Liver (tissue), 9 donors: ENCODE measurements around the gene APH1A. TPM values are rescaled to one million over a fixed set of nuclear protein-coding genes. Genes with fewer than 3 reads are reported as not detected.

Experiments
- DNase-seq: peaks from one replicate; pipeline ENCODE4 v3.0.0-alpha.2; 2017; ENCODE audit warnings: low spot score
- H3K27ac ChIP-seq, 2 donors: one replicate each; pipeline ENCODE4 v1.7.0; 2013; ENCODE audit warnings: inconsistent platforms in 2 of 2, low read length in 2 of 2, control low read depth in 1 of 2, low read depth in 1 of 2, mild to moderate bottlenecking in 1 of 2
- H3K27me3 ChIP-seq, 4 donors: one replicate each; pipeline versions ENCODE4 v1.6.1 to v1.7.0; 2013; ENCODE audit warnings: low read length in 3 of 4, inconsistent platforms in 1 of 4, mild to moderate bottlenecking in 1 of 4, moderate library complexity in 1 of 4; ENCODE audit not compliant: control insufficient read depth in 4 of 4, insufficient read depth in 4 of 4
- H3K36me3 ChIP-seq, 4 donors: one replicate each; pipeline versions ENCODE4 v1.6.1 to v1.7.0; 2013; ENCODE audit warnings: low read length in 3 of 4, mild to moderate bottlenecking in 3 of 4, low read depth in 1 of 4, moderate library complexity in 1 of 4; ENCODE audit not compliant: control insufficient read depth in 4 of 4, insufficient read depth in 3 of 4
- H3K4me1 ChIP-seq, 4 donors: one replicate each; pipeline versions ENCODE4 v1.6.1 to v1.7.0; 2013; ENCODE audit warnings: low read length in 3 of 4, mild to moderate bottlenecking in 3 of 4, moderate library complexity in 1 of 4; ENCODE audit not compliant: control insufficient read depth in 4 of 4, insufficient read depth in 4 of 4
- H3K4me3 ChIP-seq, 3 donors: one replicate each; pipeline versions ENCODE4 v1.6.1 to v1.7.0; 2013; ENCODE audit warnings: low read length in 3 of 3, control low read depth in 1 of 3, low read depth in 1 of 3, mild to moderate bottlenecking in 1 of 3
- H3K9ac ChIP-seq, 2 donors: one replicate each; pipeline ENCODE4 v1.7.0; 2013; ENCODE audit warnings: low read length in 2 of 2, mild to moderate bottlenecking in 2 of 2, moderate library complexity in 2 of 2, control low read depth in 1 of 2, low read depth in 1 of 2
- H3K9me3 ChIP-seq, 4 donors: one replicate each; pipeline versions ENCODE4 v1.6.1 to v1.7.0; 2013; ENCODE audit warnings: low read length in 3 of 4; ENCODE audit not compliant: control insufficient read depth in 4 of 4
- ATF3 ChIP-seq: IDR thresholded peaks from 2 replicates; pipeline ENCODE4 v1.6.1; 2016; ENCODE audit warnings: antibody characterized with exemption
- CTCF ChIP-seq: fragments of 150-350 bp; IDR thresholded peaks from 2 replicates; pipeline ENCODE4 v1.5.1; 2017; ENCODE audit warnings: improper control_type of control experiment, low read depth, low read length; ENCODE audit not compliant: missing input control
- EGR1 ChIP-seq, 2 donors: IDR thresholded peaks; 2 replicates each; pipeline ENCODE4 v1.6.1; 2016 to 2018; ENCODE audit warnings: antibody characterized with exemption in 2 of 2, low read depth in 2 of 2
- FOXA1 ChIP-seq: IDR thresholded peaks from 2 replicates; pipeline ENCODE4 v1.6.1; 2016; ENCODE audit warnings: antibody characterized with exemption
- FOXA2 ChIP-seq: IDR thresholded peaks from 2 replicates; pipeline ENCODE4 v1.6.1; 2016; ENCODE audit warnings: antibody characterized with exemption
- GABPA ChIP-seq, 2 donors: IDR thresholded peaks in 1 of 2; conservative IDR thresholded peaks in 1 of 2; 2 replicates each; pipeline ENCODE4 v1.6.1; 2016; ENCODE audit warnings: antibody characterized with exemption in 2 of 2, mild to moderate bottlenecking in 1 of 2, moderate library complexity in 1 of 2
- HNF4A ChIP-seq, 2 donors: conservative IDR thresholded peaks; 2 replicates each; pipeline ENCODE4 v1.6.1; 2016; ENCODE audit warnings: antibody characterized with exemption in 2 of 2, mild to moderate bottlenecking in 2 of 2
- HNF4G ChIP-seq: IDR thresholded peaks from 2 replicates; pipeline ENCODE4 v1.6.1; 2016; ENCODE audit warnings: antibody characterized with exemption
- JUND ChIP-seq, 2 donors: IDR thresholded peaks; 2 replicates each; pipeline ENCODE4 v1.6.1; 2016; ENCODE audit warnings: antibody characterized with exemption in 2 of 2
- NR2F2 ChIP-seq: IDR thresholded peaks from 2 replicates; pipeline ENCODE4 v1.6.1; 2016; ENCODE audit warnings: antibody characterized with exemption
- REST ChIP-seq: IDR thresholded peaks from 2 replicates; pipeline ENCODE4 v1.6.1; 2016; ENCODE audit warnings: antibody characterized with exemption, mild to moderate bottlenecking
- RXRA ChIP-seq, 2 donors: IDR thresholded peaks; 2 replicates each; pipeline ENCODE4 v1.6.1; 2017 to 2018; ENCODE audit warnings: antibody characterized with exemption in 2 of 2, mild to moderate bottlenecking in 1 of 2
- SP1 ChIP-seq: IDR thresholded peaks from 2 replicates; pipeline ENCODE4 v1.6.1; 2018; ENCODE audit warnings: antibody characterized with exemption, mild to moderate bottlenecking
- TAF1 ChIP-seq: conservative IDR thresholded peaks from 2 replicates; pipeline ENCODE4 v1.6.1; 2016; ENCODE audit warnings: antibody characterized with exemption, mild to moderate bottlenecking
- YY1 ChIP-seq: IDR thresholded peaks from 2 replicates; pipeline ENCODE4 v1.6.1; 2016; ENCODE audit warnings: antibody characterized with exemption, mild to moderate bottlenecking
- ZBTB33 ChIP-seq: IDR thresholded peaks from 2 replicates; pipeline ENCODE4 v1.6.1; 2016; ENCODE audit warnings: antibody characterized with exemption
- WGBS: extraction: QIAGEN DNeasy Blood & Tissue Kit; methylation state at CpG from one replicate; pipeline ENCODE4 v1.1.7; 2013; 5-methylcytosine and 5-hydroxymethylcytosine counted together
- polyA plus RNA-seq, 2 donors: library from polyadenylated mRNA; stranded (reverse) in 1 of 2; unstranded in 1 of 2; fragments of 200-250 nt in 1 of 2; fragments of >200 nt in 1 of 2; fragmentation: Nextera tagmentation in 1 of 2; extraction: Ambion mirVana in 1 of 2; gene quantifications; one replicate each; pipeline versions ENCODE4 v1.2.1 to v1.2.3, GENCODE V29; 2013 to 2015
- total RNA-seq, 2 donors: library from RNA; depleted of rRNA; stranded (reverse); fragments of >200 nt; gene quantifications; one replicate each; pipeline ENCODE4 v1.2.3, GENCODE V29; 2014
- TF ChIP-seq, protein P1 (sequence below): IDR thresholded peaks from 2 replicates; pipeline ENCODE4 v1.6.1; 2016; ENCODE audit warnings: antibody characterized with exemption
- donor health status: healthy.
- donor health status: healthy.
- donor health status: healthy.
- donor health status: healthy.
- donor health status: healthy.

Gene APH1A
- total and polyA plus RNA-seq, 4 donors, result 25.1 to 93.6 (median 57.1) TPM

- Histone ChIP-seq H3K9ac (no peak overlapping the region), H3K9me3 (no peaks in the 10 kb centered on the region), H3K27me3 (no peaks in the 10 kb centered on the region), H3K4me3 (no peak overlapping the region), H3K27ac (no peak overlapping the region), H3K4me1 (peaks cover 0 to 2% (median under 1%) of the 10 kb centered on the region in 4 donors), H3K36me3 (peaks cover 0 to 12% (median 7%) of the 10 kb centered on the region in 4 donors)
- no peak for TF ChIP-seq YY1
- no peak for TF ChIP-seq RXRA (IDR thresholded peaks at IDR 0.05)
- TF ChIP-seq ZBTB33, result no peak
- no peak for TF ChIP-seq SP1
- no peak for TF ChIP-seq ATF3
- TF ChIP-seq FOXA2, result no peak
- TF ChIP-seq TAF1, result no peak
- no peak for TF ChIP-seq HNF4G
- WGBS, result 94% methylated on average over 4 of the region's 4 CpGs
- no peak for DNase-seq
Measured at GRCh38 chr1:150288822-150289221, 20.0 kb upstream of the APH1A start.

DNA sequence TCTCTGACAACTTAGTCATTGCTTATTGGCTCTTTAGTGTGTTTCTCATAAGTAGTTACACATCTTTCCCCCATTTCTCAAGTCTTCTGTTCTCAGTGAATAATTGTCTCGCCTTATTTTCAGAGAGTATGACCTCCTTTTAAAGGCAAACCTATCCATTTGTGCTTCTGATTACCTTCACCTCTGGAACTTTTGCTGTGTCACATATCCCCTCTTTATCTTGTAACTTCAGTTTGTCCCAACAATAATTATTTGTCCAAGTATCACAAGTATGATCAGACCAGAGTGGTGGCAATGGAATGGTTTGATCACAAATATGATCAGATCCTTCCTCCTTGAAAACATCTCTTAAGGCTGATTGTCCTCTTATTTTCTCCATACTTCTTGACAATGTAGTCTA lies 19.6 kb upstream of the APH1A start:
- no peak overlapping the region for H3K9ac ChIP-seq
- no peak for TF ChIP-seq HNF4G
- no peak for TF ChIP-seq NR2F2
- WGBS, result 92% methylated on average over 1 of the region's 1 CpG
- H3K9me3 ChIP-seq, result no peaks in the 10 kb centered on the region
- H3K4me1 ChIP-seq, result peaks cover under 1 to 4% (median 2%) of the 10 kb centered on the region in 4 donors
- H3K27me3 ChIP-seq, result no peaks in the 10 kb centered on the region
- no peak for DNase-seq
- no peak overlapping the region for H3K27ac ChIP-seq
- peaks cover 0 to 12% (median 7%) of the 10 kb centered on the region in 4 donors for H3K36me3 ChIP-seq
- H3K4me3 ChIP-seq, result no peak overlapping the region

DNA sequence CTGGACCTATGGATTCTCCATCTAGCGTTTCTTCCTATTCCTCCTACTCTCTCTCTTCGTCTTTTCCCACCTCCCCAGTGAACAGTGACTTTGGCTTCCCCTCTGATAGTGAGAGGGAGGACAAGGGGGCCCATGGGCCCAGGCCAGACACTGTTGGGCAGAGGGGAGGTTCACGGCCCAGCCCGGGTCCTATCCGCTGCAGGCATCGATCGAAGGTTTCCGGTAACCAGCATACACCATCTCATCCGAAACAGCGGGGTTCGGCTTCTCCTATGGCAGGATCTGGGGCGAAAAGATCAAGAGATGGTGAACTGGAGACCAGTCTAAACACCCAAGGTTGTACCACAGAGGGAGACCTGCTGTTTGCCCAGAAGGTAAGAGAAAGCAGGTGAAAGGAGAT lies 14.4 kb upstream of the APH1A start:
- Histone ChIP-seq H3K4me3 (no peak overlapping the region), H3K36me3 (peaks cover 0 to 8% (median 8%) of the 10 kb centered on the region in 4 donors), H3K9me3 (no peaks in the 10 kb centered on the region), H3K27me3 (no peaks in the 10 kb centered on the region), H3K4me1 (peaks cover 7 to 52% (median 47%) of the 10 kb centered on the region in 4 donors), H3K9ac (no peak overlapping the region), H3K27ac (no peak overlapping the region)
- WGBS, result 93% methylated on average over 12 of the region's 12 CpGs
- TF ChIP-seq FOXA2, result no peak
- TF ChIP-seq, protein P1, sequence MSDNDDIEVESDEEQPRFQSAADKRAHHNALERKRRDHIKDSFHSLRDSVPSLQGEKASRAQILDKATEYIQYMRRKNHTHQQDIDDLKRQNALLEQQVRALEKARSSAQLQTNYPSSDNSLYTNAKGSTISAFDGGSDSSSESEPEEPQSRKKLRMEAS, result no peak
- no peak for TF ChIP-seq REST
- TF ChIP-seq EGR1 (IDR thresholded peaks at IDR 0.05; ENCODE audit: low read depth in 2 of 2), result no peak
- TF ChIP-seq NR2F2, result no peak
- no peak for TF ChIP-seq JUND (IDR thresholded peaks at IDR 0.05)
- no peak for TF ChIP-seq YY1
- TF ChIP-seq GABPA (IDR thresholded peaks at IDR 0.05 in 1 of 2, conservative IDR thresholded peaks at IDR 0.05 in 1 of 2), result no peak
- no peak for TF ChIP-seq CTCF
- TF ChIP-seq ATF3, result no peak
- TF ChIP-seq FOXA1, result no peak
- TF ChIP-seq ZBTB33, result no peak
- TF ChIP-seq HNF4A (conservative IDR thresholded peaks at IDR 0.05), result no peak
- no peak for TF ChIP-seq RXRA (IDR thresholded peaks at IDR 0.05)
- no peak for DNase-seq
